ENCODE measurements around the gene ZFPM1.

DNA sequence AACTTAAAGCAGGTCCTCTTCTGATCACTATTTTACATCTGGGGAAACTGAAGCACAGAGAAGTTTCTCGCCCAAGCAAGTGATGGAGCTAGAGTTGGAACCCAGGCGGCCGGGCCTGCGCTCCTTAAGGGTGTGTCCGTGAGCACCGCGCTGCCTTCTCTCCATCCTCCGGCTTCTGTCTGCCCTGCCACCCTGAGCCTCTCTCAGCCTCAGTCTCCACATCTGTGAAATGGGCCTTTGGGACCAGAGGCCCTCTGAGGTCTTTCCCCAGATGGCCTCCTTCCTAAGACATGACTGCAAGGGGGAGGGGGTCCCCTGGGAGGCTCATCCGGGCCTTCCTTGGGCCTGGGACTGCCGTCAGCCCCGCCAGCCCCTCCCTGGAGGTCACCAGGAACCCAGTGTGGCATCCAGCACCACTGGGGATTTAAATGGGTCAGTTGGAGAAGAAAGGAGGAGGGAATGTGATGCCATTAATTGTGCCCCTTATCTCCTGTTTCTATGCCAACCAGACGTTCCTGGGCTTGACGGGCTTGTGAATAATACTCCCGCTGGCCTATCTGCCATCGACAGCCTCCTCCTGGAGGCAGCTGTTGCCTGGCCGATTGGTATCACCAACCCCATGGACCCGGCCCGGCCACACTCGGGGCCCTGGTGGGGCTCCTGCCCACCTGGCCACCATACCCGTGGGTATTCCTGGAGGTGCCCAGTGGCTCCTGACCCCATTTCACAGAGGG lies 5.1 kb downstream of the ZFPM1 start:
- TF ChIP-seq, protein P1, sequence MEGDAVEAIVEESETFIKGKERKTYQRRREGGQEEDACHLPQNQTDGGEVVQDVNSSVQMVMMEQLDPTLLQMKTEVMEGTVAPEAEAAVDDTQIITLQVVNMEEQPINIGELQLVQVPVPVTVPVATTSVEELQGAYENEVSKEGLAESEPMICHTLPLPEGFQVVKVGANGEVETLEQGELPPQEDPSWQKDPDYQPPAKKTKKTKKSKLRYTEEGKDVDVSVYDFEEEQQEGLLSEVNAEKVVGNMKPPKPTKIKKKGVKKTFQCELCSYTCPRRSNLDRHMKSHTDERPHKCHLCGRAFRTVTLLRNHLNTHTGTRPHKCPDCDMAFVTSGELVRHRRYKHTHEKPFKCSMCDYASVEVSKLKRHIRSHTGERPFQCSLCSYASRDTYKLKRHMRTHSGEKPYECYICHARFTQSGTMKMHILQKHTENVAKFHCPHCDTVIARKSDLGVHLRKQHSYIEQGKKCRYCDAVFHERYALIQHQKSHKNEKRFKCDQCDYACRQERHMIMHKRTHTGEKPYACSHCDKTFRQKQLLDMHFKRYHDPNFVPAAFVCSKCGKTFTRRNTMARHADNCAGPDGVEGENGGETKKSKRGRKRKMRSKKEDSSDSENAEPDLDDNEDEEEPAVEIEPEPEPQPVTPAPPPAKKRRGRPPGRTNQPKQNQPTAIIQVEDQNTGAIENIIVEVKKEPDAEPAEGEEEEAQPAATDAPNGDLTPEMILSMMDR (IDR thresholded peaks at IDR 0.05 in 8 of 11, conservative IDR thresholded peaks at IDR 0.05 in 3 of 11): no peak
- no peak for TF ChIP-seq POLR2A (IDR thresholded peaks at IDR 0.05)
- TF ChIP-seq POLR2AphosphoS5 (IDR thresholded peaks at IDR 0.05): no peak
